A549 (cell line): ENCODE measurements around the gene PIK3R1. TPM values are rescaled to one million over a fixed set of nuclear protein-coding genes. Genes with fewer than 3 reads are reported as not detected.
A peak's percentile ranks its signal among the peaks of the same experiment; 100 is the strongest.

Experiments
- ATAC-seq, 2 experiments: fragments of 200-7000 bp in 1 of 2; fragments of >200 bp in 1 of 2; cut with Nextera tagmentation in 1 of 2; cut with Tn5 transposase in 1 of 2; 3 replicates each; pipeline versions ENCODE4 v1.8.0 to v1.9.1; 2018 to 2020; ENCODE audit warnings: mild to moderate bottlenecking in 1 of 2, moderate library complexity in 1 of 2
- CTCF ChIA-PET: fragments of 300-600 bp; sonication (Branson Sonifier 250); formaldehyde crosslinking; extraction: SDS; loops from one replicate; lab custom pipeline; 2021; ENCODE audit warnings: antibody characterized with exemption, inconsistent platforms; lab: Yijun Ruan, JAX
- POLR2A ChIA-PET: fragments of 350-600 bp; formaldehyde crosslinking; extraction: SDS; loops from one replicate; lab custom pipeline; 2021; ENCODE audit warnings: antibody characterized with exemption, inconsistent platforms; lab: Yijun Ruan, JAX
- DNase-seq, 2 experiments: peaks; one replicate each; pipeline versions ENCODE4 v3.0.0 to v3.0.0-alpha.2; 2011 to 2016; ENCODE audit warnings: low read depth in 1 of 2, low spot score in 1 of 2
- FAIRE-seq: peaks from 2 replicates; lab custom pipeline; 2011; peaks lifted over from hg19 to GRCh38; lab: Jason Lieb, UNC
- H3K27ac ChIP-seq, 2 experiments: fragments of >200 bp; sonication (Bioruptor Twin); formaldehyde crosslinking; 3 replicates each; pipeline ENCODE4 v1.5.1; 2016 to 2017
- H3K4me1 ChIP-seq: fragments of >200 bp; sonication (Bioruptor Twin); formaldehyde crosslinking; 3 replicates; pipeline ENCODE4 v1.6.1; 2016
- H3K4me2 ChIP-seq: fragments of >200 bp; sonication (Bioruptor Twin); formaldehyde crosslinking; 3 replicates; pipeline ENCODE4 v1.6.1; 2016
- H3K4me3 ChIP-seq: fragments of >200 bp; sonication (Bioruptor Twin); formaldehyde crosslinking; 3 replicates; pipeline ENCODE4 v1.5.1; 2016
- H3K9me3 ChIP-seq: fragments of >200 bp; sonication (Bioruptor Twin); formaldehyde crosslinking; 3 replicates; pipeline ENCODE4 v1.6.1; 2016
- FOSB ChIP-seq: fragments of 250-450 bp; sonication (Bioruptor Pico); IDR thresholded peaks from 2 replicates; pipeline ENCODE4 v1.5.0; 2020; ENCODE audit warnings: mild to moderate bottlenecking, moderate library complexity
- FOXS1 ChIP-seq: fragments of 250-450 bp; sonication (Bioruptor Pico); IDR thresholded peaks from 2 replicates; pipeline ENCODE4 v1.5.0; 2020; ENCODE audit warnings: mild to moderate bottlenecking, moderate library complexity
- HEYL ChIP-seq: fragments of 250-450 bp; sonication (Bioruptor Pico); IDR thresholded peaks from 2 replicates; pipeline ENCODE4 v1.8.0; 2021; ENCODE audit warnings: mild to moderate bottlenecking, moderate library complexity
- HOXA7 ChIP-seq: fragments of 250-450 bp; sonication (Bioruptor Pico); IDR thresholded peaks from 2 replicates; pipeline ENCODE4 v1.5.0; 2020; ENCODE audit warnings: mild to moderate bottlenecking, moderate library complexity
- MAFK ChIP-seq: fragments of 450-650 bp; IDR thresholded peaks from 2 replicates; pipeline ENCODE4 v1.6.1; 2014; ENCODE audit not compliant: partially characterized antibody
- POLR2AphosphoS2 ChIP-seq: conservative IDR thresholded peaks from 2 replicates; pipeline ENCODE4 v1.6.1; 2012; ENCODE audit warnings: low read length, improper control_type of control experiment, inconsistent platforms
- RAD21 ChIP-seq, 2 experiments: fragments of >200 bp in 1 of 2; sonication (Bioruptor Twin) in 1 of 2; formaldehyde crosslinking in 1 of 2; IDR thresholded peaks in 1 of 2; conservative IDR thresholded peaks in 1 of 2; 2 replicates in 1 of 2; 3 replicates in 1 of 2; pipeline ENCODE4 v1.6.1; 2012 to 2018; ENCODE audit warnings: inconsistent platforms in 1 of 2
- SMC3 ChIP-seq: fragments of >200 bp; sonication (Bioruptor Twin); formaldehyde crosslinking; IDR thresholded peaks from 3 replicates; pipeline ENCODE4 v1.6.1; 2018; ENCODE audit warnings: inconsistent platforms
- TFCP2L1 ChIP-seq: fragments of 250-450 bp; sonication (Bioruptor Pico); IDR thresholded peaks from 2 replicates; pipeline ENCODE4 v1.5.0; 2021; ENCODE audit warnings: mild to moderate bottlenecking
- ZNF302 ChIP-seq: fragments of 250-450 bp; sonication (Bioruptor Pico); IDR thresholded peaks from 2 replicates; pipeline ENCODE4 v1.9.0; 2021; ENCODE audit warnings: inconsistent platforms, mild to moderate bottlenecking, moderate library complexity
- WGBS: methylation state at CpG from one replicate; pipeline ENCODE4 v1.1.6; 2017; ENCODE audit errors: missing lambda C conversion rate; 5-methylcytosine and 5-hydroxymethylcytosine counted together
- polyA plus RNA-seq, 4 experiments: library from polyadenylated mRNA; depleted of rRNA in 3 of 4; stranded (reverse); fragments of >200 nt; fragmentation: RNase III in 1 of 4; extraction: RNeasy Plus Mini Kit Qiagen cat#74134 plus additional on column Dnase treatment in 1 of 4; gene quantifications; 2 replicates in 3 of 4; 3 replicates in 1 of 4; pipeline ENCODE4 v1.2.3, GENCODE V29; 2011 to 2017
- TF ChIP-seq, protein P1 (sequence below): fragments of 250-450 bp; sonication (Bioruptor Pico); IDR thresholded peaks from 2 replicates; pipeline ENCODE4 v1.5.0; 2021; ENCODE audit warnings: mild to moderate bottlenecking, moderate library complexity, borderline replicate concordance
- TF ChIP-seq, protein P2 (sequence below): IDR thresholded peaks from 2 replicates; pipeline ENCODE4 v1.6.1; 2012; ENCODE audit warnings: low read depth, borderline replicate concordance
- TF ChIP-seq, protein P3 (sequence below): fragments of 200-600 bp; sonication (generic); IDR thresholded peaks from 2 replicates; pipeline ENCODE4 v1.6.1; 2016; ENCODE audit warnings: antibody characterized with exemption, mild to moderate bottlenecking, moderate library complexity
- TF ChIP-seq, protein P4 (sequence below): IDR thresholded peaks from 2 replicates; pipeline ENCODE4 v1.6.1; 2012
- TF ChIP-seq, protein P5 (sequence below): fragments of 450-650 bp; IDR thresholded peaks from 2 replicates; pipeline ENCODE4 v1.6.1; 2014; ENCODE audit warnings: antibody characterized with exemption
- TF ChIP-seq, protein P6 (sequence below): fragments of >200 bp; sonication (Bioruptor Twin); formaldehyde crosslinking; IDR thresholded peaks from 3 replicates; pipeline ENCODE4 v1.5.1; 2016

Gene PIK3R1
- polyA plus RNA-seq, 2 of the 4 experiments (the other 2 are of a cell fraction) = 5.5 to 5.7 TPM

DNA sequence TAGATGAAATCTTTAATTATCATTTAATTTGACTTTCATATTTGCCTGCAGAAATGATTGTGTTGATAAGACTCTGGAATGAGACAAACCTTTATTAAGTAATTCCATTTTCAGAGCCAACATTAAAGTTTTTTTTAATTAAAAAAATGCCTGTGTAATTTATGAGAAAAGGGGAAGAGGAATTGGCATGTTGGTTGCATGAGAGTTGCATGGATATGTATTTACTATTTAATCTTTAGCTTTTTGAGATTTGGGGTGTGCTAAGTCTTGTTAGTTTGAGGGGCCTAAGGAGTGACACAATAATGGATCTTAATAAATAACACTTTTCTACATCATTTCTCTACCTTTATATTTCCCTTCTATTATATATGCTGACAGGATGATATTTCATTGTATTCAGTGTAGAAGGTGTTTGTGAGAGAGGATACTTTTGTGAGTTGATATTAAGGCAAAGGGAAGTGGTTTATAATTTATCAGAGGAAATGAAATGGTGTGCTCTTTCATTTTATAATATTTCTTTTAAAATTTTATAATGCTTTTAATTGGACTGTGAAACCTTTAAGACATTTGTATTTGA lies 54.9 kb downstream of the PIK3R1 start:
- Histone ChIP-seq H3K27ac (no peak overlapping the region), H3K9me3 (no peaks in the 10 kb centered on the region), H3K4me1 (peaks cover 10% of the 10 kb centered on the region; the same call in 2 of the 3 replicates), H3K4me3 (no peak overlapping the region), H3K4me2 (no peak overlapping the region)
- DNase-seq = no peak
- ChIA-PET CTCF (interaction anchor here (0.6 to 2.0 kb wide), 4 partner anchors 16 to 1035 kb away, joined by 3 to 4 read pairs (median 4); no protein-coding TSS in a partner anchor), POLR2A (no interaction called here)
- no peak for TF ChIP-seq FOXS1 (CRISPR knock-in tag)
- peak; percentile 35 for TF ChIP-seq MAFK
- FAIRE-seq = no peak
- no peak for ATAC-seq

DNA sequence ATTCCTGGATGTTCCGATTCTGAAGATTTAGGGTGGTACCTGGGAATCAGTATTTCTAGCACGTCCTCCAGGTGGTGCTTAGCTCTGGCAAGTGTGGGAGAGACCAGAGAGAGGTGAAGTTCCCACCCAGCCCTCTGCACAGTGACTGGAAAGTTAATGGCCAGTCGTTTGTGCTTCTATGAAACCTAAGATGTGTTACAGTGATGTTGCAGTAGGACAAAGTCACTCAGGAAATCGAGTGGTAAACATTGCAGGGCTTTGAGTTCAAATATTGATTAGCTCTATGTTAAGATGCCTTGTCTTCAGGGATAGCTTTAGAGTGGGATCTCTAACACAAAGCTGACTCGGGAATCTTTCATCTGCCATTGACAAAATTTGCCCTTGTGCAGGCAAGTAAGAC lies 55.6 kb downstream of the PIK3R1 start:
- CTCF ChIA-PET = interaction anchor here (1.4 to 2.1 kb wide), 5 partner anchors 19 to 1025 kb away, joined by 3 to 10 read pairs (median 4); no protein-coding TSS in a partner anchor
- no peak overlapping the region for H3K4me3 ChIP-seq
- no peak for ATAC-seq
- POLR2A ChIA-PET = no interaction called here
- no peak overlapping the region for H3K27ac ChIP-seq
- TF ChIP-seq MAFK (no peak), SMC3 (no peak), HEYL (CRISPR knock-in tag) (no peak), TFCP2L1 (CRISPR knock-in tag) (no peak), POLR2AphosphoS2 (no peak), ZNF302 (no peak)
- TF ChIP-seq, protein P1, sequence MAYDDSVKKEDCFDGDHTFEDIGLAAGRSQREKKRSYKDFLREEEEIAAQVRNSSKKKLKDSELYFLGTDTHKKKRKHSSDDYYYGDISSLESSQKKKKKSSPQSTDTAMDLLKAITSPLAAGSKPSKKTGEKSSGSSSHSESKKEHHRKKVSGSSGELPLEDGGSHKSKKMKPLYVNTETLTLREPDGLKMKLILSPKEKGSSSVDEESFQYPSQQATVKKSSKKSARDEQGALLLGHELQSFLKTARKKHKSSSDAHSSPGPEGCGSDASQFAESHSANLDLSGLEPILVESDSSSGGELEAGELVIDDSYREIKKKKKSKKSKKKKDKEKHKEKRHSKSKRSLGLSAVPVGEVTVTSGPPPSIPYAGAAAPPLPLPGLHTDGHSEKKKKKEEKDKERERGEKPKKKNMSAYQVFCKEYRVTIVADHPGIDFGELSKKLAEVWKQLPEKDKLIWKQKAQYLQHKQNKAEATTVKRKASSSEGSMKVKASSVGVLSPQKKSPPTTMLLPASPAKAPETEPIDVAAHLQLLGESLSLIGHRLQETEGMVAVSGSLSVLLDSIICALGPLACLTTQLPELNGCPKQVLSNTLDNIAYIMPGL (CRISPR knock-in tag) = no peak
- TF ChIP-seq, protein P2, sequence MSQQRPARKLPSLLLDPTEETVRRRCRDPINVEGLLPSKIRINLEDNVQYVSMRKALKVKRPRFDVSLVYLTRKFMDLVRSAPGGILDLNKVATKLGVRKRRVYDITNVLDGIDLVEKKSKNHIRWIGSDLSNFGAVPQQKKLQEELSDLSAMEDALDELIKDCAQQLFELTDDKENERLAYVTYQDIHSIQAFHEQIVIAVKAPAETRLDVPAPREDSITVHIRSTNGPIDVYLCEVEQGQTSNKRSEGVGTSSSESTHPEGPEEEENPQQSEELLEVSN = no peak
- TF ChIP-seq, protein P3, sequence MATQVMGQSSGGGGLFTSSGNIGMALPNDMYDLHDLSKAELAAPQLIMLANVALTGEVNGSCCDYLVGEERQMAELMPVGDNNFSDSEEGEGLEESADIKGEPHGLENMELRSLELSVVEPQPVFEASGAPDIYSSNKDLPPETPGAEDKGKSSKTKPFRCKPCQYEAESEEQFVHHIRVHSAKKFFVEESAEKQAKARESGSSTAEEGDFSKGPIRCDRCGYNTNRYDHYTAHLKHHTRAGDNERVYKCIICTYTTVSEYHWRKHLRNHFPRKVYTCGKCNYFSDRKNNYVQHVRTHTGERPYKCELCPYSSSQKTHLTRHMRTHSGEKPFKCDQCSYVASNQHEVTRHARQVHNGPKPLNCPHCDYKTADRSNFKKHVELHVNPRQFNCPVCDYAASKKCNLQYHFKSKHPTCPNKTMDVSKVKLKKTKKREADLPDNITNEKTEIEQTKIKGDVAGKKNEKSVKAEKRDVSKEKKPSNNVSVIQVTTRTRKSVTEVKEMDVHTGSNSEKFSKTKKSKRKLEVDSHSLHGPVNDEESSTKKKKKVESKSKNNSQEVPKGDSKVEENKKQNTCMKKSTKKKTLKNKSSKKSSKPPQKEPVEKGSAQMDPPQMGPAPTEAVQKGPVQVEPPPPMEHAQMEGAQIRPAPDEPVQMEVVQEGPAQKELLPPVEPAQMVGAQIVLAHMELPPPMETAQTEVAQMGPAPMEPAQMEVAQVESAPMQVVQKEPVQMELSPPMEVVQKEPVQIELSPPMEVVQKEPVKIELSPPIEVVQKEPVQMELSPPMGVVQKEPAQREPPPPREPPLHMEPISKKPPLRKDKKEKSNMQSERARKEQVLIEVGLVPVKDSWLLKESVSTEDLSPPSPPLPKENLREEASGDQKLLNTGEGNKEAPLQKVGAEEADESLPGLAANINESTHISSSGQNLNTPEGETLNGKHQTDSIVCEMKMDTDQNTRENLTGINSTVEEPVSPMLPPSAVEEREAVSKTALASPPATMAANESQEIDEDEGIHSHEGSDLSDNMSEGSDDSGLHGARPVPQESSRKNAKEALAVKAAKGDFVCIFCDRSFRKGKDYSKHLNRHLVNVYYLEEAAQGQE = no peak
- TF ChIP-seq, protein P4, sequence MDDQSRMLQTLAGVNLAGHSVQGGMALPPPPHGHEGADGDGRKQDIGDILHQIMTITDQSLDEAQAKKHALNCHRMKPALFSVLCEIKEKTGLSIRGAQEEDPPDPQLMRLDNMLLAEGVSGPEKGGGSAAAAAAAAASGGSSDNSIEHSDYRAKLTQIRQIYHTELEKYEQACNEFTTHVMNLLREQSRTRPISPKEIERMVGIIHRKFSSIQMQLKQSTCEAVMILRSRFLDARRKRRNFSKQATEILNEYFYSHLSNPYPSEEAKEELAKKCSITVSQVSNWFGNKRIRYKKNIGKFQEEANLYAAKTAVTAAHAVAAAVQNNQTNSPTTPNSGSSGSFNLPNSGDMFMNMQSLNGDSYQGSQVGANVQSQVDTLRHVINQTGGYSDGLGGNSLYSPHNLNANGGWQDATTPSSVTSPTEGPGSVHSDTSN = no peak
- TF ChIP-seq, protein P5, sequence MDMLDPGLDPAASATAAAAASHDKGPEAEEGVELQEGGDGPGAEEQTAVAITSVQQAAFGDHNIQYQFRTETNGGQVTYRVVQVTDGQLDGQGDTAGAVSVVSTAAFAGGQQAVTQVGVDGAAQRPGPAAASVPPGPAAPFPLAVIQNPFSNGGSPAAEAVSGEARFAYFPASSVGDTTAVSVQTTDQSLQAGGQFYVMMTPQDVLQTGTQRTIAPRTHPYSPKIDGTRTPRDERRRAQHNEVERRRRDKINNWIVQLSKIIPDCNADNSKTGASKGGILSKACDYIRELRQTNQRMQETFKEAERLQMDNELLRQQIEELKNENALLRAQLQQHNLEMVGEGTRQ = no peak
- TF ChIP-seq, all 56 proteins: peak for 0
- no peak for DNase-seq
- 70% methylated on average over 5 of the region's 5 CpGs for WGBS
- Histone ChIP-seq H3K4me2 (no peak overlapping the region), H3K9me3 (no peaks in the 10 kb centered on the region), H3K4me1 (peaks cover 10% of the 10 kb centered on the region; the same call in 2 of the 3 replicates)
- no peak for FAIRE-seq

DNA sequence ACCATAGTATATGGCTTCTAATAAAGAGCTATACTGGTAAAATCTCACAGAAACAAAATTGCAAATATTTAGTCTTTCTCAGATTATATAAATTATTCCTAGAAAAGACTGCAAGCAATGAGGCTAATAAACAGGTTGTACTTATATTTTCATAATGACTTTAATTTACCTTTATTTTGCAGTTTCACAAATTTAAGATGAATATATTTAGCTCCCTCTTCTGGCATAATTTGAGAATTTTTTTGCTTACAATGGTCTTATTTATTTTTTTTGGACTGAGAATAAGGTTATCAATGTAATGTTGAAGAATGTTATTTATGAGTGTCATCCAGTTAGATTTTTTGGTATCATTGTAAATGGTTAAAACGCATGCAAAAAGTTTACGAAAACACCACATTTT lies 56.7 kb downstream of the PIK3R1 start:
- peak; percentile 61 for FAIRE-seq
- H3K4me3 ChIP-seq = no peak overlapping the region
- WGBS = 78% methylated on average over 2 of the region's 2 CpGs
- TF ChIP-seq, protein P6, sequence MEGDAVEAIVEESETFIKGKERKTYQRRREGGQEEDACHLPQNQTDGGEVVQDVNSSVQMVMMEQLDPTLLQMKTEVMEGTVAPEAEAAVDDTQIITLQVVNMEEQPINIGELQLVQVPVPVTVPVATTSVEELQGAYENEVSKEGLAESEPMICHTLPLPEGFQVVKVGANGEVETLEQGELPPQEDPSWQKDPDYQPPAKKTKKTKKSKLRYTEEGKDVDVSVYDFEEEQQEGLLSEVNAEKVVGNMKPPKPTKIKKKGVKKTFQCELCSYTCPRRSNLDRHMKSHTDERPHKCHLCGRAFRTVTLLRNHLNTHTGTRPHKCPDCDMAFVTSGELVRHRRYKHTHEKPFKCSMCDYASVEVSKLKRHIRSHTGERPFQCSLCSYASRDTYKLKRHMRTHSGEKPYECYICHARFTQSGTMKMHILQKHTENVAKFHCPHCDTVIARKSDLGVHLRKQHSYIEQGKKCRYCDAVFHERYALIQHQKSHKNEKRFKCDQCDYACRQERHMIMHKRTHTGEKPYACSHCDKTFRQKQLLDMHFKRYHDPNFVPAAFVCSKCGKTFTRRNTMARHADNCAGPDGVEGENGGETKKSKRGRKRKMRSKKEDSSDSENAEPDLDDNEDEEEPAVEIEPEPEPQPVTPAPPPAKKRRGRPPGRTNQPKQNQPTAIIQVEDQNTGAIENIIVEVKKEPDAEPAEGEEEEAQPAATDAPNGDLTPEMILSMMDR = peak; percentile 42; the same call in 2 of the 3 replicates
- TF ChIP-seq HOXA7 (CRISPR knock-in tag) (no peak), SMC3 (peak; percentile 43; the same call in 2 of the 3 replicates), FOSB (CRISPR knock-in tag) (no peak), RAD21 (conservative IDR thresholded peaks at IDR 0.05 in 1 of 2, IDR thresholded peaks at IDR 0.05 in 1 of 2) (peak; percentile 48 to 61)
- TF ChIP-seq, all 56 proteins: peak for 3
- ChIA-PET POLR2A (interaction anchor here (0.7 to 1.0 kb wide), 3 partner anchors 57 to 1025 kb away, joined by 3 to 6 read pairs (median 4); partner anchors contain the start of gene PIK3R1), CTCF (interaction anchor here (0.6 to 2.1 kb wide), 16 partner anchors 11 to 1028 kb away, joined by 3 to 10 read pairs (median 3); no protein-coding TSS in a partner anchor)
- H3K9me3 ChIP-seq = no peaks in the 10 kb centered on the region
- H3K4me1 ChIP-seq = peaks cover 10% of the 10 kb centered on the region; the same call in 2 of the 3 replicates
- H3K27ac ChIP-seq = no peak overlapping the region
- no peak for ATAC-seq
- H3K4me2 ChIP-seq = no peak overlapping the region
- DNase-seq = no peak
